ENCODE results near the gene LRRC71. TPM values are rescaled to one million over a fixed set of nuclear protein-coding genes. Genes with fewer than 3 reads are reported as not detected.

The LRRC71 gene
- total RNA-seq = not detected

DNA sequence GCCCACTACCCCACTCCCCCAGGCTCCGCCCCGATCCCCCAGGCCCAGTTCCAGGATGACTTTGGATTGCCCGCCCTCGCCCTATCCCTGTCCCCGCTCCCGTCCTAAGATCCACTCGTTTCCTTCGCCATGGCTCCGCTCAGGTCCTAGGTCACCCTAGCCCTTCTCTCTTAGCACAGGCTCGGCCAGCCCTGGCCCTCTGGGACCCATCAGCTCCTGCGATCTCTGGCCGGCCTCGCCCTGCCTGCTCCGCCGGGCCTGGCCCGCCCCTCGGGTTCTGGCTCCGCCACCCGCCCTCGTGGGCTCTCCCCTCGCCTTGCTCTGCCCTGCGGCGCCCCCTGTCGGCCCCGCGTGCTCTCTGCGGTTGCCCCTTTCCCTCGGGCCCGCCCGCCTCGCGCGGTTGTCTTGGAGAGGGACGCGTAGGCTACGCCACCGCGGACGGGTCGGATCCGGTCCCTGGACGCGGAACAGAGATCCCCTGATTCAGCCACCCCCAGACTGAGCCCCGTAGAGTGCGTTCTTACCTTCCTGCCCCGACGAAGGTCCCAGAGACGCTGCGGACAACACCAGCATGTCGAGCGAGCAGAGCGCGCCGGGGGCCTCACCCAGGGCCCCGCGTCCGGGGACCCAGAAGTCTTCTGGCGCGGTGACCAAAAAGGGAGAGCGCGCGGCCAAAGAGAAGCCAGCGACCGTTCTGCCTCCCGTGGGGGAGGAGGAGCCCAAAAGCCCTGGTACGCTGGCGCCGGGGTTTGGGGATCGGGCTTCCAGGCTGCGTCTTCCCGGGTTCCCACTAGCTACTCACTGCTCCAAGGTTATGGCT, at the start of gene LRRC71:
LRRC71 (plus strand) TSS at position 400 of the 820 bp plus-strand sequence; CDS start at position 572, 172 bp downstream.
- H3K9me3 Mint-ChIP-seq = no peaks in the 10 kb centered on the region
- peak; percentile 89 to 90 for ATAC-seq
- H3K4me3 Mint-ChIP-seq = no peak within 1 kb of the TSS
- H3K27me3 Mint-ChIP-seq (ENCODE audit: low read depth) = peaks cover 85% of the 10 kb centered on the region
- peaks cover 7% of the 10 kb centered on the region for H3K4me1 Mint-ChIP-seq (ENCODE audit: low read depth)
- peak; percentile 57 for DNase-seq
- H3K36me3 Mint-ChIP-seq (ENCODE audit: insufficient read depth) = no peaks in the 10 kb centered on the region

DNA sequence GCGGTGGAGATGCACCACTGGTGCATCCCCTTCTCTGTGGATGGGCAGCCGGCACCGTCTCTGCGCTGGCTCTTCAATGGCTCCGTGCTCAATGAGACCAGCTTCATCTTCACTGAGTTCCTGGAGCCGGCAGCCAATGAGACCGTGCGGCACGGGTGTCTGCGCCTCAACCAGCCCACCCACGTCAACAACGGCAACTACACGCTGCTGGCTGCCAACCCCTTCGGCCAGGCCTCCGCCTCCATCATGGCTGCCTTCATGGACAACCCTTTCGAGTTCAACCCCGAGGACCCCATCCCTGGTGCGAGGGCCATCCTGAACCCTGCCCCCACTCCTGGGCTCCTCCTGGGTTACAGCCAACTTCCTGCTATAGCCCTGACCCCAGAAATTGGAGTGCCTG, 46.8 kb upstream of the LRRC71 start:
- ATAC-seq = no peak
- no peak for DNase-seq
- peaks cover 16% of the 10 kb centered on the region for H3K27me3 Mint-ChIP-seq (ENCODE audit: low read depth)
- no peaks in the 10 kb centered on the region for H3K9me3 Mint-ChIP-seq
- no peak overlapping the region for H3K4me3 Mint-ChIP-seq
- H3K36me3 Mint-ChIP-seq (ENCODE audit: insufficient read depth) = no peaks in the 10 kb centered on the region
- H3K4me1 Mint-ChIP-seq (ENCODE audit: low read depth) = no peaks in the 10 kb centered on the region

DNA sequence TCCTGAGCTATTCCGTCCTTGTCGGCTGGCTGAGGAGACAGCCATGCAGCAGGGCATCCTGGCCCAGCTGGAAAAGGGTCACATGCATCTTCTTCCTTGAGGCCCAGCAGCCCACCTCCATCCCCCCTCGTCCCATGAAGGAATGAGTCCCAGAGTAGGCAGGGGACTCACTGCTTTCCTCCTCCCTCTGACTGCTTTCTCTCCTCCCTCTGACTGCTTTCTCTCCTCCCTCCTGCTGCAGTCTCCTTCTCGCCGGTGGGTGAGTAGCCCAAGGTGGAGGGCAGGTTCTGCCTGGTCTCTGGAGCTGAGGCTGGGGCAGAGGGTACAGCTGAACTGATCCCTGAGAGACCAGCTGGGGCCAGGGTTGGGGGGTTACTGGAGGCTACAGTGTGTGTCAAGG, 46.3 kb upstream of the LRRC71 start:
- Mint-ChIP-seq H3K36me3 (ENCODE audit: insufficient read depth) (no peaks in the 10 kb centered on the region), H3K4me3 (no peak overlapping the region), H3K4me1 (ENCODE audit: low read depth) (no peaks in the 10 kb centered on the region), H3K27me3 (ENCODE audit: low read depth) (peaks cover 16% of the 10 kb centered on the region), H3K9me3 (no peaks in the 10 kb centered on the region)
- ATAC-seq (no peak), DNase-seq (no peak)

GRCh38 chr1:156874572-156875340, 45.7 kb upstream of the LRRC71 start:
- Mint-ChIP-seq H3K27me3 (ENCODE audit: low read depth) (peaks cover 16% of the 10 kb centered on the region), H3K4me3 (no peak overlapping the region), H3K36me3 (ENCODE audit: insufficient read depth) (no peaks in the 10 kb centered on the region), H3K9me3 (no peaks in the 10 kb centered on the region), H3K4me1 (ENCODE audit: low read depth) (no peaks in the 10 kb centered on the region)
- no peak for DNase-seq
- no peak for ATAC-seq

DNA sequence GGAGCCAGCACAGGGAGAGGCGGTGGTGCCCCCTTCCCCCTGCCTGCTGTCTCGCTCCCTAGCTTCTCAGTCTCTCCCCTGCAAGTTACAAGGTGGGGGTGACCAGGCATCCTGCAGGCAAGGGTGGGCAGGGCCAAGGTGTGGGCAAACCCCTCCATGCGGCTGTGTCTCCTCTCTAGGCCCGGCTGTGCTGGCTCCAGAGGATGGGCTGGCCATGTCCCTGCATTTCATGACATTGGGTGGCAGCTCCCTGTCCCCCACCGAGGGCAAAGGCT, 45.2 kb upstream of the LRRC71 start:
- Mint-ChIP-seq H3K27me3 (ENCODE audit: low read depth) (peaks cover 20% of the 10 kb centered on the region), H3K36me3 (ENCODE audit: insufficient read depth) (no peaks in the 10 kb centered on the region), H3K4me1 (ENCODE audit: low read depth) (no peaks in the 10 kb centered on the region), H3K9me3 (no peaks in the 10 kb centered on the region), H3K4me3 (no peak overlapping the region)
- DNase-seq (no peak), ATAC-seq (no peak)

DNA sequence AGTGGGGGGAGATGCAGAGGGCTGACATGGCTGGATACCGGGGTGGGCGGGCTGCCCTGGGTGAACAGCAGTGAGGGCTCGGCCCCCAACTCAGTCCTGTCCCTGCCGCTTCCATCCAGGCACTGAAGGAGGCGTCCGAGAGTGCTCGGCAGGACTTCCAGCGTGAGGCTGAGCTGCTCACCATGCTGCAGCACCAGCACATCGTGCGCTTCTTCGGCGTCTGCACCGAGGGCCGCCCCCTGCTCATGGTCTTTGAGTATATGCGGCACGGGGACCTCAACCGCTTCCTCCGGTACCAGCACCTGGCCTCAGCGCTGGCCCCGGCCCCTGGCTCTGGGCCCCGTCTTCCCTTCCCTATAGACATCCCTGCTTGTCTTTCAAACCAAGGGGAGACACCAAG, 44.2 kb upstream of the LRRC71 start:
- Mint-ChIP-seq H3K4me3 (no peak overlapping the region), H3K27me3 (ENCODE audit: low read depth) (peaks cover 20% of the 10 kb centered on the region), H3K4me1 (ENCODE audit: low read depth) (no peaks in the 10 kb centered on the region), H3K36me3 (ENCODE audit: insufficient read depth) (no peaks in the 10 kb centered on the region), H3K9me3 (no peaks in the 10 kb centered on the region)
- ATAC-seq (no peak), DNase-seq (no peak)

GRCh38 chr1:156877433-156878170, 42.8 kb upstream of the LRRC71 start:
- DNase-seq = no peak
- Mint-ChIP-seq H3K4me3 (no peak overlapping the region), H3K27me3 (ENCODE audit: low read depth) (peaks cover 25% of the 10 kb centered on the region), H3K36me3 (ENCODE audit: insufficient read depth) (no peaks in the 10 kb centered on the region), H3K9me3 (no peaks in the 10 kb centered on the region), H3K4me1 (ENCODE audit: low read depth) (no peaks in the 10 kb centered on the region)
- ATAC-seq = no peak

DNA sequence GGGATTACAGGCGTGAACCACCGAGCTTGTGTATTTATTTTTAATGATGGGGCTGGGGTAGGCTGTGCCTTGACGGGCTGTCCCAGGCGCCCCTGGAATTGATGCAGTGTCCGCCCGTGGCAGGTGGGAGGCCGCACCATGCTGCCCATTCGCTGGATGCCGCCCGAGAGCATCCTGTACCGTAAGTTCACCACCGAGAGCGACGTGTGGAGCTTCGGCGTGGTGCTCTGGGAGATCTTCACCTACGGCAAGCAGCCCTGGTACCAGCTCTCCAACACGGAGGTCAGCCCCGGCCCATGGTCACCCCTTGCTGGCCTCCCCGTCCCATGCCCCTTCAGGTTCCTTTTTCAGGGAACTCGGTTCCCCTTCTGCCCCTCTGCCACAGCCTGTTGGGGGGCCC, 40.6 kb upstream of the LRRC71 start:
- Mint-ChIP-seq H3K9me3 (no peaks in the 10 kb centered on the region), H3K4me1 (ENCODE audit: low read depth) (no peaks in the 10 kb centered on the region), H3K27me3 (ENCODE audit: low read depth) (peaks cover 28% of the 10 kb centered on the region)

DNA sequence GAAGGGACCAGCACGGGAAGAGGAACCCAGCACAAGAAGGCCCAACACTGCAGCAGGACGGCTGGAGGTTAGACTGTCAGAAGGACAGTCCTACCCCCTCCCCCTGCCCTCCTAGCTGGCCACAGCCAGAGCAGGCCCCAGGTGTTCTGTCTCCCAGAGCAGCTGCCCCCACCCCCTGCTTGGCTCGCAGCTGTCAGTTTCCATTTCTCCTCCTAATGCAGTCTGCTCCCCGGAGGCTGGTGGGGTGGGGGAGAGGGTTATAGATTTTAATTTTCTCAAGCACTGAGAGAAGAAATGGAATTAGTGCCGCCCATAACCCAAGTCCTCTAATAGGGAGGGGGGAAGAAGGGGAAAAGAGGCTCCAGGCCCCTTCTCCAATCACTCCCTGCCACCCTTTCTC, 40.0 kb upstream of the LRRC71 start:
- H3K4me1 Mint-ChIP-seq (ENCODE audit: low read depth) = no peaks in the 10 kb centered on the region
- no peaks in the 10 kb centered on the region for H3K36me3 Mint-ChIP-seq (ENCODE audit: insufficient read depth)
- H3K4me3 Mint-ChIP-seq = no peak overlapping the region
- ATAC-seq = no peak
- DNase-seq = no peak
- no peaks in the 10 kb centered on the region for H3K9me3 Mint-ChIP-seq
- peaks cover 26% of the 10 kb centered on the region for H3K27me3 Mint-ChIP-seq (ENCODE audit: low read depth)

More for the DNA sequence above, 40.6 kb upstream of the LRRC71 start:
- H3K4me3 Mint-ChIP-seq = no peak overlapping the region
- no peak for DNase-seq
- no peaks in the 10 kb centered on the region for H3K36me3 Mint-ChIP-seq (ENCODE audit: insufficient read depth)
- no peak for ATAC-seq

DNA sequence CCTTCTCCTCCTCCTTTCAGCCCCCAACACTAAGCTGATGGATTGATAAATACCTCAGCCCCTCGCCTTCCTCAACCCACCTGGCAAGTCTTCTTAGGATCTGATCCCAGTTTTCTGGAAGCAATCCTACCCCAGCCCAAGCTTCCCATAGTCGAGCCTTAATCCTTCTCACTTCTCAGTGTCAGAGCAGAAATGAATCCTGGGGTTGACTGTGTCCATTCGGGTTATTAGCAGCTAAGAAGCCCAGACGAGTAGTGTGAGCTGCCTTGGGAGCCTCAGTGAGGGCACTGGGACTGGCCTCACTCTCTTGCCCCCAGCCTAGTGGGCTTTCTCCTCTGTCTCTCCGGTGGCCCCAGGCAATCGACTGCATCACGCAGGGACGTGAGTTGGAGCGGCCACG, 39.3 kb upstream of the LRRC71 start:
- no peak for DNase-seq
- peaks cover 28% of the 10 kb centered on the region for H3K27me3 Mint-ChIP-seq (ENCODE audit: low read depth)
- no peaks in the 10 kb centered on the region for H3K36me3 Mint-ChIP-seq (ENCODE audit: insufficient read depth)
- no peak overlapping the region for H3K4me3 Mint-ChIP-seq
- no peaks in the 10 kb centered on the region for H3K4me1 Mint-ChIP-seq (ENCODE audit: low read depth)
- no peak for ATAC-seq
- no peaks in the 10 kb centered on the region for H3K9me3 Mint-ChIP-seq

DNA sequence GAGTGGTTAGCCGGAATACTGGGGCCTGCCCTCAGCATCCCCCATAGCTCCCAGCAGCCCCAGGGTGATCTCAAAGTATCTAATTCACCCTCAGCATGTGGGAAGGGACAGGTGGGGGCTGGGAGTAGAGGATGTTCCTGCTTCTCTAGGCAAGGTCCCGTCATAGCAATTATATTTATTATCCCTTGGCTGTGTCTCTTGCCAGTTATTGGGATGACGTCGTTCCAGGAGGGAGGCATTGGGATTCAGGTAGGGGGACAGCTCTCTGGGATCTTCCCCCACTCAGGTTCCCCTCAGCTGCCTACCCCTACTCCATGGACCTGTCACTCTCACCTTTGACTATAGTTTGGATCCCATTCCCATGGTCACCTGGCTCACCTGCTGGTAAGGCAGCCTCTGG, 38.8 kb upstream of the LRRC71 start:
- Mint-ChIP-seq H3K4me1 (ENCODE audit: low read depth) (no peaks in the 10 kb centered on the region), H3K9me3 (no peaks in the 10 kb centered on the region), H3K36me3 (ENCODE audit: insufficient read depth) (no peaks in the 10 kb centered on the region), H3K4me3 (no peak overlapping the region), H3K27me3 (ENCODE audit: low read depth) (peaks cover 29% of the 10 kb centered on the region)
- DNase-seq (no peak), ATAC-seq (no peak)

DNA sequence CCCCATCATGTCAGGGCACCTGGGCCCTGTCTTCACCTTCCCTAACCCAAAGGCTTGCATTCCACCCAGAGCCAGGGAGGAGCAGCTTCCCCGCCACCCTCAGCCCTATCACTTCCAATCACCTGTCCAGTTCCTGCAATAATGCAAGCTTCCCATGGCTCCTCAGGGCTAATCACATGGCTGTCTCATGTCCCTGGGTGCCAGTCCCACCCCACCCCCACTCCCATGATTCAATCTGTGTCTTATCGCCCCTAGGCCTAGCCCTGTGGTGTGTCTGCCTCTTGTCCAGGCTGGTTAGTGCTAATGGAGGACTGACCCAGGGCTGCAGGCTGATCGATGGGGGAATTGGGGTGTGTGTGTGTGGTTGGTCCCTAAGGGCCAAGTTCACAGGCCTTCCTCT, 37.9 kb upstream of the LRRC71 start:
- Mint-ChIP-seq H3K27me3 (ENCODE audit: low read depth) (peaks cover 29% of the 10 kb centered on the region), H3K36me3 (ENCODE audit: insufficient read depth) (no peaks in the 10 kb centered on the region), H3K4me1 (ENCODE audit: low read depth) (no peaks in the 10 kb centered on the region), H3K9me3 (no peaks in the 10 kb centered on the region), H3K4me3 (no peak overlapping the region)
- DNase-seq = no peak
- no peak for ATAC-seq

GRCh38 chr1:156883919-156884318, 36.5 kb upstream of the LRRC71 start:
- no peaks in the 10 kb centered on the region for H3K9me3 Mint-ChIP-seq
- DNase-seq (no peak), ATAC-seq (no peak)
- peaks cover 32% of the 10 kb centered on the region for H3K27me3 Mint-ChIP-seq (ENCODE audit: low read depth)
- H3K36me3 Mint-ChIP-seq (ENCODE audit: insufficient read depth) = no peaks in the 10 kb centered on the region
- no peak overlapping the region for H3K4me3 Mint-ChIP-seq
- no peaks in the 10 kb centered on the region for H3K4me1 Mint-ChIP-seq (ENCODE audit: low read depth)

DNA sequence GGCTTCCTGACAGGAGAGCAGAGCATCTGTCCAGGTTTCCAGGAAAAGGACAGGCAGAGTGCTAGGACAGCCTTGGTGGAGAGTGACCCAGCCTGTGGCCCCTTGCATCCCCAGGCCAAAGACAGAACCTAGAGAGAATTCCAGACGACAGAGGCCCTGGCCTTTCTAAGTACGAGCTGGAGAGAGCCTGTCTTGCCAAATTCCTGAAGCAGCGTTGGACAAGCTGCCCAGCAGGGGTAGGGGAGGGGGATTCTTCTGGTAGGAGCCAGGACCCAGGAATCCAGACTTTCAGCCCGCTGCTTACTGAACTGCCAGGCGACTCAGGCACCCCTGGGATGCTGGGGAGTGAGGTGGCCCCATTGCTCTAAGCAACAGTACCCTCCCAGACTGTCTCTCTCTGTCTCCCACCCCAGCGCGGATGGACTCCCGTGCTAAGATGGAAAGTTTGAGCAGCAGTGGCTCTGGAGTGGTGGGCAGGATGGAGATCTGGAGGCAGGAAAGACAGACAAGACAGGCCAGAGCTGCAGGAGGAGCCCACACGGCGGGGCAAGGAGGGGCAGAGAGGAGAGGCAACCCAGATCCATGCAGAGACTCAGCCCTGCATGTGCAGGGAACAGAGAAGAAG, 35.8 kb upstream of the LRRC71 start:
- H3K4me1 Mint-ChIP-seq (ENCODE audit: low read depth) = no peaks in the 10 kb centered on the region
- peaks cover 36% of the 10 kb centered on the region for H3K27me3 Mint-ChIP-seq (ENCODE audit: low read depth)
- no peaks in the 10 kb centered on the region for H3K9me3 Mint-ChIP-seq
- no peak for ATAC-seq
- no peak overlapping the region for H3K4me3 Mint-ChIP-seq
- DNase-seq = no peak
- no peaks in the 10 kb centered on the region for H3K36me3 Mint-ChIP-seq (ENCODE audit: insufficient read depth)
